Stimulated activated naive CD8-positive, alpha-beta T cell treated with anti-CD3 and anti-CD28 coated beads, Interleukin-15, amount 100 ng/mL, for 72 hours (primary cell): Measurements from ENCODE around the gene PTH2.
"Not testable (repeated sequence)": the region's sequence is repeated elsewhere in the genome, so short reads cannot be mapped to it uniquely, and the experiment has no call there.

Experiments used
- ATAC-seq: fragments of 150-1000 bp; cut with Tn5 transposase; 2 replicates; pipeline ENCODE4 v1.10.0; 2021; ENCODE audit warnings: mild to moderate bottlenecking, moderate library complexity
- DNase-seq, 2 donors: peaks; one replicate each; pipeline ENCODE4 v3.0.0; 2021 to 2022
- H3K27ac Mint-ChIP-seq, 2 donors: one replicate each; pipeline ENCODE4 v1.8.0; 2022; ENCODE audit warnings: mild to moderate bottlenecking in 2 of 2, mixed read lengths in 2 of 2, moderate library complexity in 2 of 2
- H3K27me3 Mint-ChIP-seq: one replicate; pipeline ENCODE4 v1.8.0; 2022; ENCODE audit warnings: mixed read lengths
- H3K4me1 Mint-ChIP-seq: one replicate; pipeline ENCODE4 v1.8.0; 2022; ENCODE audit warnings: mild to moderate bottlenecking, mixed read lengths
- H3K4me3 Mint-ChIP-seq, 2 donors: one replicate each; pipeline ENCODE4 v1.8.0; 2022; ENCODE audit warnings: mild to moderate bottlenecking in 2 of 2, mixed read lengths in 2 of 2, moderate library complexity in 1 of 2
- H3K9me3 Mint-ChIP-seq, 2 donors: one replicate each; pipeline ENCODE4 v1.8.0; 2022; ENCODE audit warnings: mixed read lengths in 2 of 2

PTH2 gene

DNA sequence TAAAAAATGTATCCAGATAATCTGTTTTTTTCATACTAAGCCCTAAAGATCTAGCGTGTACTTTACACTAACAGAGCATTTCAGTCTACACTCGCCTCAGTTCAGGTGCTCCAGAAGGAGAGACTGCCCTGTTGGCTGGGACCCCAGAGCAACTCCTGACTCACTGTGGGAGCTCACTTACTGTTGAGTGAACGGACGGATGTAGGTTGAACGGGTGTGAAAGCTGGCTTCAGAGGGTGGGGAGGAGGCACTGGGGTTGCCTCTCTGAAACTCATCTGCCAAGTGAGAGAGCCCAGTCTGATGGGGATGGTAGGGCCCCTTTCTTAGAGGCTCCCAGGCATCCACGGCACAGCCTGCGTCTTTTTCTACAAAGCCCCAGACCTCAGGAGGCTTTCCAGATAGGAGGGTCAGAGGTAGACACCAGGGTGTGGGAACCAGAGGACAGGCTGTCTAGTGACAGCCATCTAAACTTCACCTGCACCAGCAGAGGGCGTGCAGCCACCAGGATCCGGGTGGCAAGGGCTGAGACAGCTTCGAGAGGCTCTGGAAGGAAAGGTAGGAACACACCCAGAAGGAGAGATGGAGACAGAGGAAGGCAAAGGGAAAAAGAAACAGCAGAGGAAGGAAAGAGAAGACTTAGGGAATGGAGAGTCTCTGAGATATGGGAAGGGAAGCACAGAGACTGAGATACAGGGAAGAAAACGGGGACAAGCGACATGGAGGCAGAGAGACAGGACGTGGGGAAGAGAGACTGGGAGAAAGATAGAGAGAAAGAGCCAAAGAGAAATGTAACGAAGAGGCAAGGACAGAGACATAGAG, 31.5 kb downstream of the PTH2 start:
- H3K4me1 Mint-ChIP-seq: peaks cover 20% of the 10 kb centered on the region

GRCh38 chr19:49390929-49391359, 32.3 kb downstream of the PTH2 start:
- peaks cover 20% of the 10 kb centered on the region for H3K4me1 Mint-ChIP-seq
- no peak overlapping the region for H3K27ac Mint-ChIP-seq
- H3K27me3 Mint-ChIP-seq: peaks cover 8% of the 10 kb centered on the region
- ATAC-seq (no peak), DNase-seq (no peak)
- no peak overlapping the region for H3K4me3 Mint-ChIP-seq
- H3K9me3 Mint-ChIP-seq: no peaks in the 10 kb centered on the region

More for the DNA sequence above, 31.5 kb downstream of the PTH2 start:
- DNase-seq (peak; percentile 71 to 78), ATAC-seq (peak; percentile 90)
- H3K9me3 Mint-ChIP-seq: no peaks in the 10 kb centered on the region
- H3K27me3 Mint-ChIP-seq: peaks cover 8% of the 10 kb centered on the region
- no peak overlapping the region for H3K4me3 Mint-ChIP-seq
- H3K27ac Mint-ChIP-seq: no peak overlapping the region

GRCh38 chr19:49390131-49390928, 32.9 kb downstream of the PTH2 start:
- H3K4me1 Mint-ChIP-seq: peaks cover 20% of the 10 kb centered on the region
- DNase-seq: no peak
- H3K27ac Mint-ChIP-seq: no peak overlapping the region
- peaks cover 8% of the 10 kb centered on the region for H3K27me3 Mint-ChIP-seq
- H3K9me3 Mint-ChIP-seq: no peaks in the 10 kb centered on the region
- no peak for ATAC-seq
- H3K4me3 Mint-ChIP-seq: no peak overlapping the region

DNA sequence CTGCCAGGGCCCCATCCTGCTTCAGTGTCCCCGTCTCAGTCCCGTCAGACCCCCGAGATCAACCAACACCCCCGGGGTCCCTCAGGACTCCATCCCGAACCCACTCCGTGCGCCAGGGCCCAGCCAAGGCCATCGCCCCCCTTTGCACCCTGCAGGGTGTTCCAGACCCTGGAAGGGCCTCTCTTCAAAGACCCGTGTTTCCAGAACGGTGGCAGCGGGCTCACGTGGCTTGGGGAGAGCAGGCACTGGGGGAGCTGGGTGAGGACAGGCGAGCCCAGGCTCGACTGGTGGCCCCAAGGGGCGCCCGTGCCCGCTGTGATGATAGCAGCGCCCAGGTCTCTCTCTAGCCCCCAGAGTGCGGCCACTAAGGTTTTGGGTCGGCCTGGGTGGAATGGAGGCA, 33.8 kb downstream of the PTH2 start:
- no peak overlapping the region for H3K27ac Mint-ChIP-seq

DNA sequence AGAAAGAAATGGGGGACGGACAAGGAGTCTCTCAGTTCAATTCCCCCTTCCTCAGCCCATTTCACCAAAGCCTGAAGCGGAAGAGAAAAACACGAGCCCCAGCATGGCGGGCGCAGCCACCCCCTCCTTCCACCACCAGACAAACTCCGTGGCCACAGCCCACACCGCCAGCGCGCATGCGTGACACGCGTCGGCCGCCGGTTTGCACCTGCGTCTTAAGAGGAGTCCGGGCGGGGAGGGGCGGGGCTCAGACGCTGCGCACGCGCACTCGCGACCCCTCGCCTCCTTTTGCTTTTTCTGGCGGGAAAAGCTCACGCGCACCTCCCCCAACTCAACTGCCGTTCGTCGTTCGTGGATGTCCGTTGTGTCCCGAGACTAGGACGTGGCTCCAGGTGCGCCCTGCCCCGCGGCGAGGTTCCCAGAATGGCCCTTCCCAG, 35.3 kb downstream of the PTH2 start, which contains the start of gene KASH5:
TSS of gene KASH5 (plus strand) at position 314 of the 437 bp plus-strand sequence. CDS start 2,635 bp downstream, outside the sequence.
- Mint-ChIP-seq H3K27me3 (peaks cover 8% of the 10 kb centered on the region), H3K27ac (peak within 1 kb of the TSS; percentile 80 to 88), H3K9me3 (no peaks in the 10 kb centered on the region), H3K4me1 (peaks cover 20% of the 10 kb centered on the region), H3K4me3 (peak within 1 kb of the TSS; percentile 44 to 66)
- ATAC-seq (peak; percentile 68), DNase-seq (peak; percentile 66 to 91)

More for the DNA sequence above, 33.8 kb downstream of the PTH2 start:
- Mint-ChIP-seq H3K27me3 (peaks cover 8% of the 10 kb centered on the region), H3K9me3 (no peaks in the 10 kb centered on the region), H3K4me3 (no peak overlapping the region), H3K4me1 (peaks cover 20% of the 10 kb centered on the region)
- ATAC-seq (no peak), DNase-seq (no peak)

- peaks cover 11% of the 10 kb centered on the region for H3K4me1 Mint-ChIP-seq
- no peaks in the 10 kb centered on the region for H3K27me3 Mint-ChIP-seq
- DNase-seq (no peak), ATAC-seq (no peak)
- no peak overlapping the region for H3K27ac Mint-ChIP-seq
- H3K4me3 Mint-ChIP-seq: no peak overlapping the region
- H3K9me3 Mint-ChIP-seq: no peaks in the 10 kb centered on the region
Measured at GRCh38 chr19:49383599-49383998, 39.6 kb downstream of the PTH2 start.

DNA sequence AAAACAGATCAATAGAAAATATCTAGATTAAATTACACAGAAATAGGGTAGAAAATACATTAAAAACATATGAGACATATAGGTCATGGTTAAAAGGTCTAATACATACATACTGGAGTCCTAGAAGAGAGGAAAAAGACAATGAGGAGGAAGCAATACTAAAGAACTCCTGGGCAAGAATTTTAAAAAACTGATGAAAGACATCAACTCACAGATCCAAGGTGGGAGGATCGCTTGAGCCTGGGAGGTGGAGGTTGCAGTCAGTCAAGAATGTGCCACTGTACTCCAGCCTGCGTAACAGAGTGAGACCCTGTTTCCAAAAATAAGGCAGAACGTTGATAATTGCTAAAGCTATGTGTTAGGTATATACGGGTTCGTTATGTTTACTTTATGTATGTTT, 40.6 kb downstream of the PTH2 start:
- Mint-ChIP-seq H3K27me3 (no peaks in the 10 kb centered on the region), H3K4me3 (no peak overlapping the region), H3K9me3 (no peaks in the 10 kb centered on the region), H3K4me1 (peaks cover 5% of the 10 kb centered on the region), H3K27ac (no peak overlapping the region)
- DNase-seq (no peak), ATAC-seq (no peak)

DNA sequence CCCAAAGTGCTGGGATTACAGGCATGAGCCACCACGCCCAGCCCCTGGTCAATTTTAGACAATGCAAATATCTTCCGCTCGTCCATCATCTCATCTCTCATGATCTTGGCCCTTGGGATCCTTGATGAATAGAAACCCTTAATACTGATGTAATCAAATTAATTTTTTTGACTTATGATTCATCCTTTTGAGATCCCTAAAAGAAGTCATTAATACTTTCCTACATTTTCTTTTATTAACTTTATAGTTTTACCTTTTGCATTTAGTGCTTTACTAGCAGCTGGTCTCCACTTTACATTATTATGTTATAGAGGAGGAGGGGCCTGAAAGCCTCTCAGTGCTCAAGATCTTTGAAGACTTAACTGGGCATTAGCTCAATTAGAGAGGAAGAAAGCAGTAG, 42.9 kb downstream of the PTH2 start:
- Mint-ChIP-seq H3K9me3 (no peaks in the 10 kb centered on the region), H3K27me3 (no peaks in the 10 kb centered on the region), H3K4me3 (no peak overlapping the region), H3K27ac (no peak overlapping the region), H3K4me1 (no peaks in the 10 kb centered on the region)
- ATAC-seq: no peak
- no peak for DNase-seq

GRCh38 chr19:49378512-49378911, 44.7 kb downstream of the PTH2 start:
- Mint-ChIP-seq H3K9me3 (no peaks in the 10 kb centered on the region), H3K4me1 (no peaks in the 10 kb centered on the region), H3K27ac (no peak overlapping the region), H3K4me3 (no peak overlapping the region), H3K27me3 (no peaks in the 10 kb centered on the region)
- no peak for DNase-seq
- no peak for ATAC-seq

DNA sequence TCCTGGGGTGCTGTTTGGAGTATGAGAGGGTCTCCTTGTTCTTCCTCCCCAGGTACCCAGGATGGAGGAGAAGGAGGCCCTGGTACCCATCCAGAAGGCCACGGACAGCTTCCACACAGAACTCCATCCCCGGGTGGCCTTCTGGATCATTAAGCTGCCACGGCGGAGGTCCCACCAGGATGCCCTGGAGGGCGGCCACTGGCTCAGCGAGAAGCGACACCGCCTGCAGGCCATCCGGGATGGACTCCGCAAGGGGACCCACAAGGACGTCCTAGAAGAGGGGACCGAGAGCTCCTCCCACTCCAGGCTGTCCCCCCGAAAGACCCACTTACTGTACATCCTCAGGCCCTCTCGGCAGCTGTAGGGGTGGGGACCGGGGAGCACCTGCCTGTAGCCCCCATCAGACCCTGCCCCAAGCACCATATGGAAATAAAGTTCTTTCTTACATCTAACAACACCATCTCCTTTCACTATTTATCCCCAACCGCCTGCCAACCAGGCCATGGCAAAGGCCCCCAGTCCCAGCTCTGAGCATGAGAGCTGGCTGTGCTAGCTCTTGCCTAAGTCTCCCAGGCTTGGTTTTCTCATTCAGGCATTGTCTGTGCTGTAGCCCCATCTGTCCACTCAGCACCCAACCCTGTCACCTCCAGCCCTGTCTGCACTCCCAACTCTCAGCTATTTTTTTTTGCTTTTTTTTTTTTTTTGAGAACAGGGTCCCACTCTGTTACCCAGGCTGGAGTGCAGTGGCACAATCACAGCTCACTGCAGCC, 48.4 kb downstream of the PTH2 start:
- no peak for ATAC-seq
- Mint-ChIP-seq H3K27ac (no peak overlapping the region), H3K4me3 (no peak overlapping the region), H3K9me3 (peaks cover 0 to 3% of the 10 kb centered on the region in 2 donors), H3K27me3 (no peaks in the 10 kb centered on the region), H3K4me1 (no peaks in the 10 kb centered on the region)
- DNase-seq: no peak

GRCh38 chr19:49373174-49373573, 50.1 kb downstream of the PTH2 start:
- ATAC-seq, H3K4me3 Mint-ChIP-seq, H3K27ac Mint-ChIP-seq, DNase-seq, H3K4me1 Mint-ChIP-seq, H3K27me3 Mint-ChIP-seq: not testable (repeated sequence)
- peaks cover 0 to 14% of the 10 kb centered on the region in 2 donors for H3K9me3 Mint-ChIP-seq
